ENCODE data around the gene ACTR3C.
"Not testable (repeated sequence)": the region's sequence is repeated elsewhere in the genome, so short reads cannot be mapped to it uniquely, and the experiment has no call there.

- TF ChIP-seq CTCF (IDR thresholded peaks at IDR 0.05; ENCODE audit: low read depth, low read length); EZH2phosphoT487 (IDR thresholded peaks at IDR 0.05; ENCODE audit: low read depth): not testable (repeated sequence)
Measured at GRCh38 chr7:150268798-150269197, 54.5 kb downstream of the ACTR3C start.
